Measurements from ENCODE around the gene PARP12. TPM values are rescaled to one million over a fixed set of nuclear protein-coding genes. Genes with fewer than 3 reads are reported as not detected.

PARP12 gene
- total RNA-seq, 2 donors from 2014 or later, result 21.9 to 46.4 TPM

GRCh38 chr7:140056431-140057142 is 6.2 kb downstream of the PARP12 start:
- WGBS, result 92% methylated on average over 5 of the region's 5 CpGs
- DNase-seq (ENCODE audit: low spot score), result no peak
- H3K27me3 ChIP-seq (replicated peaks; ENCODE audit: insufficient read depth), result no peaks in the 10 kb centered on the region
- no peaks in the 10 kb centered on the region for H3K36me3 ChIP-seq
- TF ChIP-seq POLR2A (IDR thresholded peaks at IDR 0.05) (no peak), POLR2AphosphoS5 (IDR thresholded peaks at IDR 0.05) (no peak)
- TF ChIP-seq, protein P1, sequence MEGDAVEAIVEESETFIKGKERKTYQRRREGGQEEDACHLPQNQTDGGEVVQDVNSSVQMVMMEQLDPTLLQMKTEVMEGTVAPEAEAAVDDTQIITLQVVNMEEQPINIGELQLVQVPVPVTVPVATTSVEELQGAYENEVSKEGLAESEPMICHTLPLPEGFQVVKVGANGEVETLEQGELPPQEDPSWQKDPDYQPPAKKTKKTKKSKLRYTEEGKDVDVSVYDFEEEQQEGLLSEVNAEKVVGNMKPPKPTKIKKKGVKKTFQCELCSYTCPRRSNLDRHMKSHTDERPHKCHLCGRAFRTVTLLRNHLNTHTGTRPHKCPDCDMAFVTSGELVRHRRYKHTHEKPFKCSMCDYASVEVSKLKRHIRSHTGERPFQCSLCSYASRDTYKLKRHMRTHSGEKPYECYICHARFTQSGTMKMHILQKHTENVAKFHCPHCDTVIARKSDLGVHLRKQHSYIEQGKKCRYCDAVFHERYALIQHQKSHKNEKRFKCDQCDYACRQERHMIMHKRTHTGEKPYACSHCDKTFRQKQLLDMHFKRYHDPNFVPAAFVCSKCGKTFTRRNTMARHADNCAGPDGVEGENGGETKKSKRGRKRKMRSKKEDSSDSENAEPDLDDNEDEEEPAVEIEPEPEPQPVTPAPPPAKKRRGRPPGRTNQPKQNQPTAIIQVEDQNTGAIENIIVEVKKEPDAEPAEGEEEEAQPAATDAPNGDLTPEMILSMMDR (IDR thresholded peaks at IDR 0.05), result no peak
- H3K4me1 ChIP-seq (replicated peaks), result peaks cover 7% of the 10 kb centered on the region
- H3K27ac ChIP-seq, result no peak overlapping the region
- no peak overlapping the region for H3K4me3 ChIP-seq
- intact Hi-C loops (cut with DNase I), result no loop called here
- no peaks in the 10 kb centered on the region for H3K9me3 ChIP-seq

DNA sequence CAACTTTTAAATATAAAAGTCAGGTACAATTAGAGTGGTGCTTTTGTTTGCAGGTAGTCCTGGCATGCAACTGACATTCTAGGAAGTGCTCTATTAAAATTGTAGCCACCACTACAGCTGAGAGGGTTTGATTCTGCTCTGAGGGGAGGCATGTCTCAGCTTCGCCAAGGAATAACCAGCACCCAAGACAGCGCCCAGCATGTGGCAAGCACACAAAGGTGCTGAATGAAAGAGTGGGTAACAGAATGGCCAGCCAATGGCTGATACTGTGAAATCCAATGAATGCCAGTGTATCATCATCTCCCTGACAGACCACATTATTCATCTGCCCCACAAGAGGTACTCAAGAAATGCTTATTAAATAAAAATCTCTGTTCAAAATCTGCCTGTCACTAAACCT is 6.9 kb downstream of the PARP12 start:
- no peaks in the 10 kb centered on the region for H3K27me3 ChIP-seq (replicated peaks; ENCODE audit: insufficient read depth)
- intact Hi-C loops (cut with DNase I), result no loop called here
- H3K27ac ChIP-seq, result no peak overlapping the region
- no peak for DNase-seq (ENCODE audit: low spot score)
- no peaks in the 10 kb centered on the region for H3K9me3 ChIP-seq
- 70% methylated on average over 2 of the region's 2 CpGs for WGBS
- H3K36me3 ChIP-seq, result no peaks in the 10 kb centered on the region
- no peak overlapping the region for H3K4me3 ChIP-seq
- TF ChIP-seq, protein P1 (IDR thresholded peaks at IDR 0.05), result no peak
- no peak for TF ChIP-seq POLR2AphosphoS5 (IDR thresholded peaks at IDR 0.05)
- TF ChIP-seq POLR2A (IDR thresholded peaks at IDR 0.05), result no peak
- peaks cover 7% of the 10 kb centered on the region for H3K4me1 ChIP-seq (replicated peaks)

- 81% methylated on average over 4 of the region's 4 CpGs for WGBS
- intact Hi-C loops (cut with DNase I), result no loop called here
Observed at GRCh38 chr7:140054751-140055150, 8.0 kb downstream of the PARP12 start.

GRCh38 chr7:140053812-140054539 is 8.8 kb downstream of the PARP12 start:
- TF ChIP-seq POLR2A (IDR thresholded peaks at IDR 0.05) (no peak), POLR2AphosphoS5 (IDR thresholded peaks at IDR 0.05) (no peak)
- TF ChIP-seq, protein P1 (IDR thresholded peaks at IDR 0.05), result no peak
- 56% methylated on average over 3 of the region's 3 CpGs for WGBS
- no peak overlapping the region for H3K4me3 ChIP-seq
- H3K9me3 ChIP-seq, result no peaks in the 10 kb centered on the region
- no peaks in the 10 kb centered on the region for H3K27me3 ChIP-seq (replicated peaks; ENCODE audit: insufficient read depth)
- no peaks in the 10 kb centered on the region for H3K4me1 ChIP-seq (replicated peaks)
- no peaks in the 10 kb centered on the region for H3K36me3 ChIP-seq
- no peak overlapping the region for H3K27ac ChIP-seq
- no peak for DNase-seq (ENCODE audit: low spot score)
- intact Hi-C loops (cut with DNase I), result no loop called here

More at GRCh38 chr7:140054751-140055150, 8.0 kb downstream of the PARP12 start:
- Histone ChIP-seq H3K36me3 (no peaks in the 10 kb centered on the region), H3K27me3 (replicated peaks; ENCODE audit: insufficient read depth) (no peaks in the 10 kb centered on the region), H3K9me3 (no peaks in the 10 kb centered on the region), H3K4me3 (no peak overlapping the region), H3K27ac (no peak overlapping the region), H3K4me1 (replicated peaks) (peaks cover 6% of the 10 kb centered on the region)
- no peak for TF ChIP-seq POLR2AphosphoS5 (IDR thresholded peaks at IDR 0.05)
- TF ChIP-seq POLR2A (IDR thresholded peaks at IDR 0.05), result no peak
- TF ChIP-seq, protein P1 (IDR thresholded peaks at IDR 0.05), result no peak
- no peak for DNase-seq (ENCODE audit: low spot score)

All from prostate gland (tissue), 2 donors.